ENCODE results near the gene AHRR.

AHRR gene

GRCh38 chr5:429453-430188 lies 108.1 kb downstream of the AHRR start:
- no peak for DNase-seq (ENCODE audit: low read depth)

- no peak for DNase-seq (ENCODE audit: low read depth)
These were observed 108.9 kb downstream of the AHRR start for GRCh38 chr5:430214-430925.

GRCh38 chr5:431001-431710 lies 109.6 kb downstream of the AHRR start:
- DNase-seq (ENCODE audit: low read depth): peak; percentile 30

- no peak for DNase-seq (ENCODE audit: low read depth)
These were observed 110.2 kb downstream of the AHRR start for GRCh38 chr5:431711-432050.

- DNase-seq (ENCODE audit: low read depth): no peak
These were observed 110.8 kb downstream of the AHRR start for GRCh38 chr5:432201-432927.

- no peak for DNase-seq (ENCODE audit: low read depth)
These were observed 111.6 kb downstream of the AHRR start for GRCh38 chr5:432928-433791.

GRCh38 chr5:433836-434235 lies 112.3 kb downstream of the AHRR start:
- DNase-seq (ENCODE audit: low read depth): no peak

GRCh38 chr5:434443-435146 lies 113.1 kb downstream of the AHRR start:
- DNase-seq (ENCODE audit: low read depth): no peak

GRCh38 chr5:435156-435790 lies 113.8 kb downstream of the AHRR start:
- no peak for DNase-seq (ENCODE audit: low read depth)

GRCh38 chr5:435961-436640 lies 114.6 kb downstream of the AHRR start:
- no peak for DNase-seq (ENCODE audit: low read depth)

GRCh38 chr5:436641-436975 lies 115.1 kb downstream of the AHRR start:
- no peak for DNase-seq (ENCODE audit: low read depth)

- DNase-seq (ENCODE audit: low read depth): no peak
These were observed 115.8 kb downstream of the AHRR start for GRCh38 chr5:437281-437771.

GRCh38 chr5:438481-438981 lies 117.0 kb downstream of the AHRR start:
- DNase-seq (ENCODE audit: low read depth): no peak

GRCh38 chr5:439181-439580 lies 117.7 kb downstream of the AHRR start:
- no peak for DNase-seq (ENCODE audit: low read depth)

GRCh38 chr5:439636-440035 lies 118.1 kb downstream of the AHRR start:
- DNase-seq (ENCODE audit: low read depth): no peak

- no peak for DNase-seq (ENCODE audit: low read depth)
These were observed 119.1 kb downstream of the AHRR start for GRCh38 chr5:440401-441201.

GRCh38 chr5:441996-442334 lies 120.5 kb downstream of the AHRR start:
- DNase-seq (ENCODE audit: low read depth): no peak

GRCh38 chr5:442335-443238 lies 121.1 kb downstream of the AHRR start, which contains the start of gene EXOC3:
EXOC3 (plus strand) TSS chr5:443176; CDS start chr5:446206, 3,030 bp downstream.
- peak; percentile 64 for DNase-seq (ENCODE audit: low read depth)

Measured in iris pigment epithelial cell (primary cell).